Stomach smooth muscle (tissue), 2 donors: ENCODE results near the gene SLCO2A1.

Source experiments
- H3K27ac ChIP-seq: one replicate; pipeline ENCODE4 v1.7.0; 2013; ENCODE audit warnings: mild to moderate bottlenecking, low read length, inconsistent platforms
- H3K27me3 ChIP-seq, 2 donors: one replicate each; pipeline ENCODE4 v1.7.0; 2013; ENCODE audit warnings: low read length in 2 of 2; ENCODE audit not compliant: insufficient read depth in 2 of 2, control insufficient read depth in 1 of 2
- H3K36me3 ChIP-seq, 2 donors: one replicate each; pipeline ENCODE4 v1.7.0; 2013; ENCODE audit warnings: low read length in 2 of 2; ENCODE audit not compliant: control insufficient read depth in 2 of 2, insufficient read depth in 2 of 2
- H3K4me1 ChIP-seq: one replicate; pipeline ENCODE4 v1.7.0; 2013; ENCODE audit warnings: low read length; ENCODE audit not compliant: control insufficient read depth, insufficient read depth
- H3K4me3 ChIP-seq, 2 donors: one replicate each; pipeline ENCODE4 v1.7.0; 2013; ENCODE audit warnings: low read length in 2 of 2
- H3K9ac ChIP-seq, 2 donors: one replicate each; pipeline ENCODE4 v1.7.0; 2013; ENCODE audit warnings: low read length in 2 of 2, mild to moderate bottlenecking in 1 of 2
- H3K9me3 ChIP-seq, 2 donors: one replicate each; pipeline ENCODE4 v1.7.0; 2013; ENCODE audit warnings: low read length in 2 of 2; ENCODE audit not compliant: control insufficient read depth in 2 of 2
- donor health status: healthy.
- donor health status: Pancreatic carcinoma.

Gene SLCO2A1

DNA sequence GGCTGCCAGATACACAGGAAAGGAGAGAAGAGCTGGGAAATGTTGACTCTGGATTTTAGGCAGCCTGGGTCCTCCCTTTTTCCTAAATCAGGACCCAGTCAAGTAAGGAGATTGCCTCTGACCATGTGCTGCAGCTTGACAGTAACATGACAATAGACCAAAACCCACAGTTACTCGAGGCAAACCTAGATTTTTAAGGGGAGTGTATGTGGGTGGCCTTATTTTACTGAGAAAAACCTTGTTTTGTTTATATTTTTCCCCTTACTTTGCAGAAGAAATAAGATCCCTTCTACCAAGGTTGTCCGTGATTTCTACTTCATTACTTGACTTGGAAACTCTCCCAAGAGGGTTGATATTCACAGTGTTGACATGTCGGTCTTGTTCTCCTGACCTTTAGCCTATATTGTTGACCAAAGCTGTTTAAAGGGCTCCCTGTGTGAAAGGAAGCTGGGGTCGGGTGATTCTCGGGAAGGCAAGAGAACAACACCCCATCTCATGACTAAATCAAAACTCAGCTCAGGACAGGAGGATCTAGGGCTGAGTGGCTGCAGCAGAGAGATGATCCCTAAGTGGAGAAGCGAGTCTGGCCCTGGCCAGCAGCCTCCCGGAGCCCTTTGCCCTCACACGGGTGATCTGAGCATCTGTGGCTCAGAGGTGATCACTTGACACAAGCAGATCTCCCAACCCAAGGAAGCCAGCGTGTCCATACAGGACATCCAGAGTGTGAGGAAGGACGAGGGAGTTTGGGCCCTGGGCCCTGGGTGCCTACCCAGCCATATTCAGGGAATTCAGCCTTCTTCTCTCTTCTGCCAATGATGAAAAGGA lies 31.0 kb upstream of the SLCO2A1 start:
- no peaks in the 10 kb centered on the region for H3K36me3 ChIP-seq
- H3K9ac ChIP-seq = no peak overlapping the region
- H3K4me3 ChIP-seq = no peak overlapping the region
- peaks cover 11% of the 10 kb centered on the region for H3K4me1 ChIP-seq
- no peaks in the 10 kb centered on the region for H3K9me3 ChIP-seq
- H3K27ac ChIP-seq = no peak overlapping the region
- H3K27me3 ChIP-seq = no peaks in the 10 kb centered on the region

DNA sequence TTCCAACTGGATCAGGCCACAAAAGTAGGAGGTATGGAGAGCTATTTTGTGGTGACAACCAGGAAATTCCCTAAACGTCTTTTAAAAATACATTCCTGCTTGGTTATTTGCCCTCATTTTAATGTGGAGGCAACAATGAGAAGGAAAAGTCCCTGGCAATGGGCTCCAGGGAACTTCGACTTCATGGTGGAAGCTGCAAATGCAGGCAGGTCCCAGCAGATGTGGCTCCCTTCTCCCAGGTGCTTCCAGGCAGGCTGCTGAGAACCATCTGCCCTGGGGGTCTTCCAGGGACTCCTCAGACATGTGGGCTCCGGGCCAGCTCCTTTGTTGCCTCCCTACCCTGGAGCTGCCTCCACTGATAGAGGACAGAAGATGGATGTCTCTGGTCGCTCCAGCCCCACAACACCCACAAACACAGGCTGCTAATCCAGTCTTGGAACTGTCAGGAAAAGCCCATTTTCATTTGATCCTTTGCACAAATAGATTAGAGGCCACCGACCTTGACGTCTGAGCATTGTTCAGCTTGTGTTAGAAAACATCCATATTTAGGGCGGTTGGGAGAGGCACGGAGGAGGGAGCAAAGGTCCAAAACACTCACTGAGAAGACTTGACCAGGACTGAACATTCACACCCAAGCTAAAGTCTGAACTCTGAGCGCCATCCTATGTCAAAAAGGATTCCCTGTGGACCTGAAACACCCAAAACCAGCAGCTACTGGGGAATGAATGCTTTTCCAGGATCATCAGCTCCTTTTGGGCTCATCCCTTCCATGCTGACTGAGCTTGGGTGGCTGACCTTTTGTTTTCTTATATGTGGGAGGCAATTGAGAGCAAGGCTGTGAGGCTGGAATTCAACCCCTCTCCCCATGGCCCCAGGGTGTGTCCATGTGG lies 30.2 kb upstream of the SLCO2A1 start:
- no peak overlapping the region for H3K27ac ChIP-seq

DNA sequence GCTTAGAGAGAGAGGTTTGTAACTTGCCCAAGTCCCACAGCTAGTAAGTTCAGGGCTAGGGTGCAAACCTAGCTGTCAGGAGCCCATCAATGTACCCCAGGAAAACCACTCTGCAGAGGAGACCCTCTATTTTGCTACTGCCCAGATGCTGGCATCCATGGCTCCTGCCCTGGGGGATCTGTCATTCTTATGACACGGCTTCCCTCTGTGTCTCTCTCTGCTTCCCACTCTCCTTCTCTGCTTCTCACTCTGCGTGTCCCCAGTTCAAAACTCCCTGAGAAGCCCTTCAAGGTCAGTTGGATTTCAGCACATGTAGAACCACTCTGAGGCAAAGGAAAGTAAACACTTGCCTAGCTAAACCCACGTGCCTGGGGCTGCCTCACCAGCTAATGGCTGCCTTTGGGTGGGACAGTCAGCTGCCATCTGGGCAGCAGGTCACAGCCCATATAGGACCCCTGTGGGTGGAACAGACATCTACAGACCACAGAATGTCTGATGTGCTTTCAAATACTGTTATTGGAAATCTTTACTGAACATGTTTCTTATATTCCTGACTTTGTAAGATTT lies 29.4 kb upstream of the SLCO2A1 start:
- H3K4me3 ChIP-seq = no peak overlapping the region
- no peaks in the 10 kb centered on the region for H3K36me3 ChIP-seq
- H3K9ac ChIP-seq = no peak overlapping the region
- no peak overlapping the region for H3K27ac ChIP-seq
- H3K27me3 ChIP-seq = no peaks in the 10 kb centered on the region
- peaks cover 11% of the 10 kb centered on the region for H3K4me1 ChIP-seq
- no peaks in the 10 kb centered on the region for H3K9me3 ChIP-seq

More for the DNA sequence above, 30.2 kb upstream of the SLCO2A1 start:
- no peaks in the 10 kb centered on the region for H3K36me3 ChIP-seq
- no peaks in the 10 kb centered on the region for H3K27me3 ChIP-seq
- no peaks in the 10 kb centered on the region for H3K9me3 ChIP-seq
- H3K4me3 ChIP-seq = no peak overlapping the region
- H3K4me1 ChIP-seq = peaks cover 11% of the 10 kb centered on the region
- no peak overlapping the region for H3K9ac ChIP-seq

DNA sequence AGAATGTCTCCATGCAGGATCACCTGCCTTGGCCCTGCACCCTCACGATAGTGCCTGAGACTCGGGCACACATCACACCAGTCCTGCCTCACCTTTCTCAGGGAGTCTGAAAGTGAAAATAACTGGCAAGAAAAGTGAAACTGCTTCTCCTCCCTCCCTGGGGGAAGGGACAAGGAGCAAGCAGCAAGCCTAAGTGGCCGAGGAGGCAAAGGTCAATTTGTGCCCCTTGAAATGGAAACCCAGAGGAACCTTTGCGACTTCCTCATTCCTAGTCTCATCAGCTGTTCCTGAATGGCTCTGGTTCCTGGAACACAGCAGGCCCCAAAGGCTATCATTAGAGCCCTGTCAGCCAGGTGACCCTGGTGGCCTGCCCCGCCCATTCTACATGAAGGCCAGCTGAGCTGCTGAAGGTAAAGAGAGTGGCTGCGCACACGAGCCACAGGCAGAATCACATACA lies 28.0 kb upstream of the SLCO2A1 start:
- Histone ChIP-seq H3K27ac (no peak overlapping the region), H3K27me3 (no peaks in the 10 kb centered on the region), H3K4me1 (peaks cover 11% of the 10 kb centered on the region), H3K9ac (no peak overlapping the region), H3K4me3 (no peak overlapping the region), H3K36me3 (no peaks in the 10 kb centered on the region), H3K9me3 (no peaks in the 10 kb centered on the region)

DNA sequence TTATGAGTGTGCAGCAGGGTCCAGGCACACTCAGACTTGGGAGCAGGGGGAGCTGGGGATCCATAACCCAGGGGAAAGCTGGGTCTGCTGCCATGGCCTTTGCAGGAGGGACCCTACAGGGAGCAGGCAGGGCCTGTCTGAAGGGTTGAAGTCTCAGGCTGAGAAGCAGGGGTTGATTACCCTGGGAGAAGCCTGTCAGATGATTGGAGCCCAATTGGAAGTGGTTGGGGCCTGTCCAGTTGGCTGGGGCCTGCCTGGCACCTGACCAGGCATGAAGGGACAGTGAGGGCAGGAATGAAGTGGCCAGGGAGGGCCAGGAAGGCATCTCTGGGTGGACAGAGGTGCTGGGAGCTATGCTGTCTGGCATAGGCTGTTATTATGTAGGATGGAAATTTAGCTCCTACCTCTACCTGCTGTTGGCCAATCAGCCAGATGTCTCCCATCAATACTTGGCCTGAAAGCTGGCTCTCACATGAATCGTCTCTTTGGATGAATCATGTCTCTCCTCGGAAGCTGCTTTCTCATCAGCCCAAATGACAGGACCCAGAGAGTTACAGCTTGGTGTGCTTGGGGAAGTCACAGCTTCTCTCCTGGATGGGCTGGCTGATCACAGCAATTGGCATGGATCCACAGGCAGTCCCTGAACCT lies 27.4 kb upstream of the SLCO2A1 start:
- H3K36me3 ChIP-seq = no peaks in the 10 kb centered on the region
- H3K9me3 ChIP-seq = no peaks in the 10 kb centered on the region
- no peak overlapping the region for H3K9ac ChIP-seq
- no peaks in the 10 kb centered on the region for H3K27me3 ChIP-seq
- H3K4me1 ChIP-seq = peaks cover 11% of the 10 kb centered on the region
- H3K27ac ChIP-seq = no peak overlapping the region
- no peak overlapping the region for H3K4me3 ChIP-seq

DNA sequence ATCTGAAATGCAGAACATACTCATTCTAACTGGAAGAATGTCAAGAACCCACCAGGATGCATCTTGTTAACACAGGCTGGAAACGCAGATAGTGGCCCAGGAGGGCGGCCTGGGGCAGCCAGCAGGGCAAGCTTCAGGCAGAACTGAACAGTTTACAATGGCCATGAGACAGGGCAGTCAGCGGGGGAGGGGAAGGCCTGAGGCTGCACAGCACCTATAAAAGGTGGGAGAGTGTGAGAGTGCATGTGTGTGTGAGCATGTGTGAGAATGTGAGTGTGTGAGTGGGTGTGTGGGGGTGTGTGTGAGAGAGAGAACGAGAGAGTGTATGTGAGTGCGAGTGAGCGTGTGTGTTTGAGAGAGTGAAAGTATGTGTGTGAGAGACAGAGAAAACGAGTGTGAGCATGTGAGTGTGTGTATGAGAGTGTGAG lies 26.8 kb upstream of the SLCO2A1 start:
- Histone ChIP-seq H3K9me3 (no peaks in the 10 kb centered on the region), H3K4me1 (peaks cover 11% of the 10 kb centered on the region), H3K9ac (no peak overlapping the region), H3K27me3 (no peaks in the 10 kb centered on the region), H3K36me3 (no peaks in the 10 kb centered on the region), H3K4me3 (no peak overlapping the region), H3K27ac (no peak overlapping the region)

DNA sequence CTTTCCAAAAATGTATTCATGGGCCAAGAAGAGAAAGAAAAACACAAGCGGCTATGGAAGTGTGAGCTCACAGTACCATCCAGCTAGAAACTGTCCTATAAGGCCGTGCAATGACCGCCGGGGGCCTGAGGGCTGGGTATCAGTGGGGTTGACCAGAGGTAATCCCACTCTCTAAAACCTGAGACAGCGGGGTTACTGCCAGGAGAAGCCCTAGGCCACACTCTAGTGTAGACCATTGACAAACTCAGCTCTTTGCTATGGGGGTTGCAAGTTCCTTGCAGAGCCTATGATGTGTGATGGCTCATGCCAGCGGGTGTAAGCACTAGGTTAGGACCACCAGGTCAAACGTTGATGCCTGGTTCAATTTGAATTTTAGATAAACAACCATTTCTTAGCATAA lies 25.9 kb upstream of the SLCO2A1 start:
- H3K27me3 ChIP-seq = no peaks in the 10 kb centered on the region
- no peak overlapping the region for H3K27ac ChIP-seq
- H3K36me3 ChIP-seq = no peaks in the 10 kb centered on the region
- peaks cover 11% of the 10 kb centered on the region for H3K4me1 ChIP-seq
- H3K9ac ChIP-seq = no peak overlapping the region
- no peaks in the 10 kb centered on the region for H3K9me3 ChIP-seq
- H3K4me3 ChIP-seq = no peak overlapping the region

DNA sequence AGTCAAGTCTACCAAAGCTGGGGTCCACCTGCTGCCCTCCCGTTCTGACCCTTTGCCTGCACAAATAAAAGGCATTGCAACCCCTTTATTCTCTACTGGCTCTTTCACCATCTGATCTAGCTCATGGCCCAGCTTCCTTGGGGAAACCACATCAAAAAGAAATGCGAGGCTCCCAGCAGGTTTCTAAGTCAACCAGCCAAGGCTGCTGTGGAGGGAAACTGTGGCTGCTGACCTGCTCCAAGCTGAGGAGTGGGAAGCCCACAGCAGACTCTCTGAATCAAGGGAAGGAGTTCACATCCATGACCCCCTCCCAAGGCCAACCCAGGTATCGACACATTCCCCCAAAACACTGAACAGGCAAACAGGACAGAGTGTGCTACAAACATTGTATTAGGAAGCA lies 25.2 kb upstream of the SLCO2A1 start:
- no peak overlapping the region for H3K9ac ChIP-seq
- no peaks in the 10 kb centered on the region for H3K27me3 ChIP-seq
- peaks cover 11% of the 10 kb centered on the region for H3K4me1 ChIP-seq
- no peak overlapping the region for H3K27ac ChIP-seq
- H3K36me3 ChIP-seq = no peaks in the 10 kb centered on the region
- H3K9me3 ChIP-seq = no peaks in the 10 kb centered on the region
- H3K4me3 ChIP-seq = no peak overlapping the region

DNA sequence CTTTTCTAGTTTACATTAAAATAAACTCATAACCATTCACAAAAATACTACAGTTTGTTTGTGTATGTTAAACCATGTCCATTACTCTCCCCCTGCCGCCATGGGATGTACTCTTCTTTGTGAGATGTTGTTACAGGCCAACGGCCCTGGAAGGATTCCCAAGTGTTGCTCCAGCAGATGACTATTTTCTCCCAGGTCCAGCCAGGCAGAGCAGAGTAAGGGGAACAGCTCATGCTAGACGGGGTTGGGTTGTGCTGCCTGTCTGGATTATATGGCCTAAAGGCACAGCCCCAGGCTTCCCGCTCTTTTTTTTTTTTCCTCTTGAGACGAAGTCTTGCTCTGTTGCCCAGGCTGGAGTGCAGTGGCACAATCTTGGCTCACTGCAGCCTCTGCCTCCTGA lies 24.5 kb upstream of the SLCO2A1 start:
- Histone ChIP-seq H3K27ac (no peak overlapping the region), H3K9me3 (no peaks in the 10 kb centered on the region), H3K4me3 (no peak overlapping the region), H3K36me3 (no peaks in the 10 kb centered on the region), H3K9ac (no peak overlapping the region), H3K4me1 (peaks cover 10% of the 10 kb centered on the region), H3K27me3 (no peaks in the 10 kb centered on the region)

DNA sequence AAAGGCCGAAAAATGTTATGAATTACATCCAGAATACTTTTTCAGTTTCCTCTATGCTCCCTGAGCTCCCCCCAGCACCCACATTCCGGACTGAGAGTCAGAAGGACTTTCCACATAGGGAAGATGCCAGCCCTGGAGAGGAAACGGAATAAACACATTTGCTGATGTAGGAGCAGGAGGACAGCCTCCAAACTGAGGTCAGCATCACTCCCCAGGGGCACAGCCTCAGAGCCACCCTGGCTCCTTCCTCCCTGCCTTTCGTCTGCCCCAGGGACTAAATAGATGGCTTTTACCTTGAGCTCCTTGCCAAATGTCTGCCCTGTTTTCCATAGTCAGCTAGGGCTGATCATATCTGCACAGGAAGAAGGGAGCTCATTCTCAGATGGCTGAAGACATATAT lies 22.6 kb upstream of the SLCO2A1 start:
- Histone ChIP-seq H3K9me3 (no peaks in the 10 kb centered on the region), H3K4me1 (peaks cover 1% of the 10 kb centered on the region), H3K27me3 (no peaks in the 10 kb centered on the region), H3K9ac (no peak overlapping the region), H3K4me3 (no peak overlapping the region), H3K36me3 (no peaks in the 10 kb centered on the region), H3K27ac (no peak overlapping the region)
